ENCODE results near the gene ZNF419.

DNA sequence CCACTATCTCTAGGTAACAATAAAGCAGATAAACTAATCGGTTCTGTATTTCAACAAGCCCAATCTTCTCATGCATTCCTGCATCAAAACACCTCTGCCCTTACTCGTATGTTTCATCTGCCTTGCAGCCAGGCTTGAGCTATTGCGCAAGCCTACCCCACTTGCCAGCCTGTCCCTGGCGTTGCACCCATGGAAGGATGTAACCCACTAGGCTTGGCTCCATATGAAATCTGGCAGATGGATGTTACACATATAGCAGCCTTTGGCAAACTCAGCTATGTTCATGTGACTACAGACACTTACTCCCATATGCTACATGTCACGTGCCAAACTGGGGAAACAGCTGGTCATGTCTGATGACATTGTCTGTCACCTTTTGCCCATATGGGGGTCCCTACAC, 27.7 kb downstream of the ZNF419 start:
- TF ChIP-seq POLR2A (IDR thresholded peaks at IDR 0.05; ENCODE audit: low read length) (no peak), GATA1 (IDR thresholded peaks at IDR 0.05; ENCODE audit: low read depth, low read length) (no peak)

Data from erythroblast (primary cell).